ENCODE measurements around the gene CFAP46. TPM values are rescaled to one million over a fixed set of nuclear protein-coding genes. Genes with fewer than 3 reads are reported as not detected.
"Not testable (repeated sequence)": the region's sequence is repeated elsewhere in the genome, so short reads cannot be mapped to it uniquely, and the experiment has no call there.

Gene CFAP46
- total and polyA plus RNA-seq, 10 of the 15 experiments (the other 5 are each of a cell fraction or from before 2014, with no cell fraction given): 0.01 to 0.18 (median 0.03) TPM; not detected in 7

DNA sequence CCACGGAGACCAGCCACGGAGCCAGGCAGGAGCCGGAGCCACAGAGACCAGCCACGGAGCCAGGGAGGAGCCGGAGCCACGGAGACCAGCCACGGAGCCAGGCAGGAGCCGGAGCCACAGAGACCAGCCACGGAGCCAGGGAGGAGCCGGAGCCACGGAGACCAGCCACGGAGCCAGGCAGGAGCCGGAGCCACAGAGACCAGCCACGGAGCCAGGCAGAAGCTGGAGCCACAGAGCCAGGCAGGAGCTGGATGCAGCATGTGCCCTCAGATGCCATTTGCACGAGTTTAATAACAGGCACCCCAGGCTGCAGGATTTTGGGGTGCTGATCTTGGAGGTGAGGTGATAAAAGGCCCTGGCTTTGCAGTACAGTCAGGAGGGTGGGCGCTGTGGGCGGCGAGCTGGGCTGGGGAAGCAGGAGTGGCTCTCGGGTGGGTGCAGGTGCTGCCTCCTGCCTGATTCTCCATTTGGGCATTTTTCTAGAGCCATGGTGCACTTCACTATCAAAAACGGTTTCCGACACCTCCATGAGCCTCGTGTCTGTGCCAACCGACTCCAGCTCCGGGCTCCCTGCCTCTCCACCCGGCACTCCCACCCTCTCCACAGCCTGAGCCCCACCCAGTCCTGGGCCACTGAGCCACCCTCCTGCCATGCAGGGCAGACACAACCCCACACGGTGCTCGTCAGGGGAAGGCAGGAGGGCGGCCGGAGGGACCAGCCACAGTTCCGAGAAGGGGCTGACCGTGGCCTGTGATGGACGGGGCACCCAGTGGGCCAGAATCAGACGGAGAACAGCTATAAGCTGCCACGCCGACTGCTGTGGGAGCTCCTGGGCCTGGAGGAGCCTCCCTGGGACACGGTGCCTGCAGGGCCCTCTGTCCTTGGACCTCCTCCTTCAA lies 115.6 kb downstream of the CFAP46 start (continued):
- TF ChIP-seq CEBPZ (IDR thresholded peaks at IDR 0.05; ENCODE audit: low read depth, low read length) (no peak), NR2C2 (IDR thresholded peaks at IDR 0.05; ENCODE audit: borderline replicate concordance, control insufficient read depth, insufficient read length, low read depth) (no peak)

DNA sequence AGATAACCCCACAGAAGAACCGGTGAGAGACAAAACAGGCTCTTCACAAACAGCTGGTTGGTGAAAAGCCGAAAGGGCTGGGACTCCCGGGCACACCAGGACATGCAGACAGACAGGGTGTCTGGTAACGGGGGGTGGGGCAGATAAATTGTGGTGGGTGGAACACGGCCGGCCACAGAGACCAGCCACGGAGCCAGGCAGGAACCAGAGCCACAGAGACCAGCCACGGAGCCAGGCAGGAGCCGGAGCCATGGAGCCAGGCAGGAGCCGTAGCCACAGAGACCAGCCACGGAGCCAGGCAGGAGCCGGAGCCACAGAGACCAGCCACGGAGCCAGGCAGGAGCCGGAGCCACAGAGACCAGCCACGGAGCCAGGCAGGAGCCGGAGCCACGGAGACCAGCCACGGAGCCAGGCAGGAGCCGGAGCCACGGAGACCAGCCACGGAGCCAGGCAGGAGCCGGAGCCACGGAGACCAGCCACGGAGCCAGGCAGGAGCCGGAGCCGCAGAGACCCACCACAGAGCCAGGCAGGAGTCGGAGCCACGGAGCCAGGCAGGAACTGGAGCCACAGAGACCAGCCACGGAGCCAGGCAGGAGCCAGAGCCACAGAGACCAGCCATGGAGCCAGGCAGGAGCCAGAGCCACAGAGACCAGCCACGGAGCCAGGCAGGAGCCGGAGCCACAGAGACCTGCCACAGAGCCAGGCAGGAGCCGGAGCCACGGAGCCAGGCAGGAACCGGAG lies 116.4 kb downstream of the CFAP46 start:
- H3K4me2 ChIP-seq (ENCODE audit: control insufficient read depth, insufficient read depth); ATAC-seq; H3K36me3 ChIP-seq (ENCODE audit: control insufficient read depth in 2 of 2, insufficient read depth in 2 of 2, low read length in 1 of 2); DNase-seq (ENCODE audit: low read depth, low spot score); H3K4me3 ChIP-seq; H3K27me3 ChIP-seq (replicated peaks in 1 of 2; ENCODE audit: control insufficient read depth in 2 of 2, insufficient read depth in 2 of 2, low read length in 1 of 2); BruUV-seq (replicated peaks); POLR2A ChIA-PET; RAD21 ChIA-PET (ENCODE audit: unreplicated experiment); H2AFZ ChIP-seq (ENCODE audit: control insufficient read depth, low read depth, low read length); H3K9ac ChIP-seq (ENCODE audit: control insufficient read depth, insufficient read depth, low read length); H3K4me1 ChIP-seq (ENCODE audit: control insufficient read depth, insufficient read depth, low read length); in situ Hi-C loops (cut with MboI); FAIRE-seq; H3K9me3 ChIP-seq (replicated peaks; ENCODE audit: control insufficient read depth, insufficient read depth, low read length); H3K27ac ChIP-seq (ENCODE audit: control insufficient read depth, insufficient read depth); H3K79me2 ChIP-seq (ENCODE audit: control insufficient read depth, insufficient read depth, low read length); SMC1A ChIA-PET (ENCODE audit: uncharacterized antibody, unreplicated experiment); H4K20me1 ChIP-seq (ENCODE audit: control insufficient read depth, insufficient read depth); intact Hi-C loops (cut with micrococcal nuclease; ENCODE audit: unreplicated experiment); CTCF ChIA-PET: not testable (repeated sequence)
- 62% methylated on average over 31 of the region's 34 CpGs for WGBS (ENCODE audit: insufficient coverage, insufficient replicate concordance, low lambda C conversion rate, missing lambda C conversion rate)
